ENCODE data around the gene MYO9A. TPM values are rescaled to one million over a fixed set of nuclear protein-coding genes. Genes with fewer than 3 reads are reported as not detected.
"Not testable (repeated sequence)": the region's sequence is repeated elsewhere in the genome, so short reads cannot be mapped to it uniquely, and the experiment has no call there.

MYO9A gene
- total RNA-seq, 1 experiment from 2014 or later = 23.0 TPM

- H3K27ac ChIP-seq (ENCODE audit: low read depth, low read length) = no peak overlapping the region
- no TSS peak for BruUV-seq (replicated peaks)
- no peaks in the 10 kb centered on the region for H3K27me3 ChIP-seq (ENCODE audit: insufficient read depth, low read length)
- H3K9ac ChIP-seq (ENCODE audit: low read length) = no peak overlapping the region
- peaks cover 0 to 4% of the 10 kb centered on the region in 2 experiments; a peak in 2 of 4 replicates for H3K4me1 ChIP-seq (ENCODE audit: control insufficient read depth in 1 of 2, insufficient read depth in 2 of 2, low read length in 2 of 2)
- no peak overlapping the region for H2AFZ ChIP-seq (ENCODE audit: low read depth, low read length, poor library complexity, severe bottlenecking)
- TF ChIP-seq MAX (IDR thresholded peaks at IDR 0.05) (no peak), FOSL1 (IDR thresholded peaks at IDR 0.05; ENCODE audit: low read depth) (no peak), CTCF (IDR thresholded peaks at IDR 0.05 in 2 of 3, conservative IDR thresholded peaks at IDR 0.05 in 1 of 3; ENCODE audit: borderline replicate concordance in 1 of 3, insufficient read depth in 1 of 3, low read depth in 2 of 3, low read length in 2 of 3) (no peak)
- DNase-seq (ENCODE audit: low read depth, low spot score) = no peak
- H4K20me1 ChIP-seq (ENCODE audit: insufficient read depth) = no peaks in the 10 kb centered on the region
- no peaks in the 10 kb centered on the region for H3K9me2 ChIP-seq (ENCODE audit: insufficient read depth)
- peaks cover 20% of the 10 kb centered on the region for H3K79me2 ChIP-seq (ENCODE audit: insufficient read depth, low read length)
- CTCF ChIA-PET = no interaction called here
- no peak for ATAC-seq
- no peak overlapping the region for H3K4me2 ChIP-seq (ENCODE audit: low read length)
- POLR2A ChIA-PET = no interaction called here
- no peaks in the 10 kb centered on the region for H3K36me3 ChIP-seq (ENCODE audit: control insufficient read depth in 1 of 2, insufficient read depth in 2 of 2, low read length in 2 of 2)
- intact Hi-C loops (cut with micrococcal nuclease) = no loop called here
- no peaks in the 10 kb centered on the region for H3K9me3 ChIP-seq (ENCODE audit: control insufficient read depth in 1 of 2, insufficient read depth in 1 of 2, low read depth in 1 of 2, low read length in 2 of 2)
- no peak overlapping the region for H3K4me3 ChIP-seq (replicated peaks in 1 of 2; ENCODE audit: low read depth in 1 of 2, low read length in 2 of 2)
- RAD21 ChIA-PET (ENCODE audit: low non-redundant PET in 1 of 2, low total read pairs in 2 of 2, uncharacterized antibody in 2 of 2, unreplicated experiment in 2 of 2) = no interaction called here
These were observed 12.8 kb downstream of the MYO9A start for GRCh38 chr15:72105111-72105510.

- CTCF ChIA-PET; BruUV-seq (replicated peaks): not testable (repeated sequence)
These were observed 17.4 kb downstream of the MYO9A start for GRCh38 chr15:72100551-72100950.

More at GRCh38 chr15:72100551-72100950, 17.4 kb downstream of the MYO9A start:
- H3K27me3 ChIP-seq (ENCODE audit: insufficient read depth, low read length); H3K9me3 ChIP-seq (ENCODE audit: control insufficient read depth in 1 of 2, insufficient read depth in 1 of 2, low read depth in 1 of 2, low read length in 2 of 2); DNase-seq (ENCODE audit: low read depth, low spot score); H3K79me2 ChIP-seq (ENCODE audit: insufficient read depth, low read length); H3K4me3 ChIP-seq (replicated peaks in 1 of 2; ENCODE audit: low read depth in 1 of 2, low read length in 2 of 2); RAD21 ChIA-PET (ENCODE audit: low non-redundant PET in 1 of 2, low total read pairs in 2 of 2, uncharacterized antibody in 2 of 2, unreplicated experiment in 2 of 2); H4K20me1 ChIP-seq (ENCODE audit: insufficient read depth); ATAC-seq; H3K9me2 ChIP-seq (ENCODE audit: insufficient read depth); H3K27ac ChIP-seq (ENCODE audit: low read depth, low read length); H3K4me1 ChIP-seq (ENCODE audit: control insufficient read depth in 1 of 2, insufficient read depth in 2 of 2, low read length in 2 of 2); H3K36me3 ChIP-seq (ENCODE audit: control insufficient read depth in 1 of 2, insufficient read depth in 2 of 2, low read length in 2 of 2); POLR2A ChIA-PET; H2AFZ ChIP-seq (ENCODE audit: low read depth, low read length, poor library complexity, severe bottlenecking); H3K4me2 ChIP-seq (ENCODE audit: low read length); H3K9ac ChIP-seq (ENCODE audit: low read length); intact Hi-C loops (cut with micrococcal nuclease): not testable (repeated sequence)
